Dedifferentiated amniotic fluid mesenchymal stem cell (primary cell): ENCODE data around the gene BMP5.
"Not testable (repeated sequence)": the region's sequence is repeated elsewhere in the genome, so short reads cannot be mapped to it uniquely, and the experiment has no call there.

Source experiments
- DNase-seq: peaks from one replicate; pipeline ENCODE4 v3.0.0-alpha.2; 2016; ENCODE audit errors: extremely low spot score

Gene BMP5

DNA sequence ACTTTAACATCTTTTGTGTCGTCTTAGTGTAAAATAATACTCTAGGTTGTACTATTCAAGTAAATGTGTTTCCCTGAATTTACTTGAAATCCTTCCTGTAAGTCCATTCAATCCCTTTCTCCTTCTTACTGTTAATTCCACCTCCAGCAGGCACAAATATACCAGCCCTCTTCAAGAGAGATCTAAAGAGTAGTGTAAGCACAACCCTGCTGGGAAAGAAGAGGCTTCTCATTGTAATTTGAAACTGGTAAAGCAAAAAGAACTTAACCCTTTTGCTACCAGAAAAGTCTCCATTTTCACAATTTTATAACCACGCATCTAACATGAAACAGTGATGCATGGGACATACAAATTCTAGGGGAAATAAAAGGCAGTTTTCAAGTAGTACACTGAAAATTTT, at the start of gene BMP5:
TSS of gene BMP5 (minus strand) at position 191 of the 400 bp plus-strand sequence. CDS start 725 bp downstream, outside the sequence.
- DNase-seq, result no peak

- DNase-seq, result no peak
These were observed 47.0 kb upstream of the BMP5 start for GRCh38 chr6:55922406-55922805.

DNA sequence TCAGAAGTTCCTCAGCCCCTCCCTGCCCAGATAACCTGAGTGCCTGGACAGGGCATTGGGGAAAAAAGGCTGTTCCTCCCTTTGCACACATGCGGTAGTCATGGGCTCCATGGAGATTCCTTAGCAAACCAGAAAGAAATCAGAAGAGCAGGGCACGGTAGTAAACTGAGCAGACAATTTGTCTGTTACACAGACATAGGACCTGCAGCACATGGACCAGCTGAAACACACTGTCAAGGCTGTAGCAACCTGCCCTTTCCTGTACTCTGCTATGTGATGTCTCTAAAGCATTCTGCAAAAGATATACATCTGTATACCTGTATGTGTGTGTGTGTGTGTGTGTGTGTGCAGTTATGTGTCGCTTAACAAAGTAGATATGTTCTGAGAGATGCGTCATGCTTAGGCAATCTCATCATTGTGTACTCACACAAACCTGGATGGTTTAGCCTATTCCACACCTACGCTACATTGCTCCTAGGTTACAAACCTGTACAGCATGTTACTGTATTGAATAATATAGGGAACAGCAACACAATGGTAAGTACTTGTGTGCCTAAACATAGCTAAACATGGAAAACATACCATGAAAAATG, 44.4 kb upstream of the BMP5 start:
- no peak for DNase-seq

- DNase-seq, result peak; percentile 57
These were observed 43.2 kb upstream of the BMP5 start for GRCh38 chr6:55918639-55919038.

DNA sequence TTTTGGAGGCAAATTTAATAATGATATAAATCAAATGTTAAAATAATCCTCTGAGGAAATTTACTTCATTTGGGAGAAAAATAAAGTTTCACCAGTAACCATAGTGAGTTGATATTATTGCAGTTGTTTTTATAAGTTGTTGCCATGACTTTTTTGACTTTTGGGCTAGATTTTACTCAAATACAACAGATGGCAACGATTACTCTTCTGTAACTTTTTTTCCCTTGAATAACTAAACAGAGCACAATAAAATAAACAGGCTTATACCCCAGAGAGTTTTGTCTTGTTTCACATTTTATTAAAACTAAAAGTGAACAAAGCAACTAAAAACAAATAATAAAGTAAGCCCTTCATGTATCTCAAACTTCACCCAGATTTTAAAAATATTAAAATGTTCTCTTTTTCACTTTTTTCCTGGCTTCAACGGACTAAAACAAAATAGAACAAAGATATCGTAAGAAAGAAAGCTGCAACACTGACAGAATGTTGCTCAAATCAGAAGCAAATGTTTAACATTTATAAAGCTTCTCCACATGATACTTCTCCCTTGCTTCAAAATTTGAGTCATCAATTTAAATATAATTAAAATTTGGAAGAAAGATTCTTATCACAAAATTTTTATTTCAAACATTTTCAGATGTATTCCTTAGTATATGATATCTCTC, 42.5 kb upstream of the BMP5 start:
- peak; percentile 87 for DNase-seq

GRCh38 chr6:55916188-55916587, 40.8 kb upstream of the BMP5 start:
- no peak for DNase-seq

GRCh38 chr6:55913228-55914195, 38.1 kb upstream of the BMP5 start:
- no peak for DNase-seq

- not testable (repeated sequence) for DNase-seq
These were observed 35.1 kb upstream of the BMP5 start for GRCh38 chr6:55910466-55910865.

DNA sequence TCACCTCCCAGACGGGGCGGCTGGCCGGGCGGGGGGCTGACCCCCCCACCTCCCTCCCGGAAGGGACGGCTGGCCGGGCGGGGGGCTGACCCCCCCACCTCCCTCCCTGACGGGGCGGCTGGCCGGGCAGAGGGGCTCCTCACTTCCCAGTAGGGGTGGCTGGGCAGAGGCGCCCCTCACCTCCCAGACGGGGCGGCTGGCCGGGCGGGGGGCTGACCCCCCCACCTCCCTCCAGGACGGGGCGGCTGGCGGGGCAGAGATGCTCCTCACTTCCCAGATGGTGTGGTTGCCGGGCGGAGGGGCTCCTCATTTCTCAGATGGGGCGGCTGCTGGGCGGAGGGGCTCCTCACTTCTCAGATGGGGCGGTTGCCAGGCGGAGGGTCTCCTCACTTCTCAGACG, 34.5 kb upstream of the BMP5 start:
- DNase-seq, result not testable (repeated sequence)

DNA sequence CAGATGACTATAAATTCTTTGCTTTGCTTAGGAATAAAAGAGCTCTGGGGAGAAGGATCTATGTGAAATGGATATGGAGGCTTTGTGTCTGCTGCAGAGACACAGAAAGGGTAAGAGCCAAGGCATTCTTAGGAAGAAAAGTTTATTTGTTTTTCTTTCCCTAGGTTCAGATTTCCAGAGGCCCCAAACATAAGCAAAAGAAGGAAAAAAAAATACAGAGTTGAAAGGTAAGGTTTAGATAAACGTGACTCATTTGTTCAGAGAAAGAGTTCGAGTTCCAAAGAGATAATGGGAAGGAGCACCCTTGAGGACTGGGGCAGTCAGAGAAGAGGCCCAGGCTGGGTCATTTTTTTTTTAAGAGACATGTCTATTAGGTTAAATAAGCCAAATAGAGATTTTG, 27.4 kb upstream of the BMP5 start:
- no peak for DNase-seq

DNA sequence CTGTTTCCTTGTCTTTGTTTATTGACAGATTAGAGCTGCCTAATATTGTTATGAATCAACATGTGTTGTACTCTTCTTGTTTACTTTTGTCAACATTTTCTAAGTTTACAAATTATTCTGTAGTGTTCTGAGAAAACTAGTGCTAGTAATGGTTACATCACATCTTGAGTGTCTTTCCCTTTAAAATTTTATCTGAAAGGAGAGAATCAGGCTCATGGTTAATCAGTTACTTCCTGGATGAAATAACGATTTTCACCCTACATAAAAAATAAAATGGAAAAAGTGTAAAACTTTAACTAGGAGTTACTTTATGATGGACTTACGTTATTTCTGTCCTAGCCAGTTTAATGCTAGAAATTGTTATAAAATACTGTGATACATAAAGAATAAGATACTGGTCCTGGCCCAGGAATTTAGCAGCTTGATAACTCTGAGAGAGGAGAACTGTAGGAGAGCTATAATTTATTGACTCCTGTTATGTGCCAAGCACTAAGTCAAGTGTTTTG, 26.4 kb upstream of the BMP5 start:
- DNase-seq, result no peak

DNA sequence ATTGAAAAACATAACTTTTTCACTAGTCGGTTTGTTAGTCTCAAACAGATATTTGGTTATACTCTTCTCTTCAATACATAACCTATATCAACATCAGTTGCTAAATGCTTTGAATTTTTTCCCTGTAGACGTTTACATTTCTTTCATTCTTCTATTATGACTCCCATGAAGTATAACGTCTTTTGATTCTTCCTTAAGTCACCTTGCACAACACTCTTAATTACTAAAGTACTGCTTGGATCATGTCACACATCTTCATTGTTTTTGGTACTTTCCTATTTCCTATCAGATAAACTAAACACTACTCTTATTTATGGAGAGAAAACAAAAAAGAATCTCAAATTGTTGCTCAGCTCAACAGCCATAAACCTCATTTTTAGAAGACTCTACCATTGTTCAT, 23.0 kb upstream of the BMP5 start:
- no peak for DNase-seq

- no peak for DNase-seq
These were observed 22.0 kb upstream of the BMP5 start for GRCh38 chr6:55897346-55897745.

DNA sequence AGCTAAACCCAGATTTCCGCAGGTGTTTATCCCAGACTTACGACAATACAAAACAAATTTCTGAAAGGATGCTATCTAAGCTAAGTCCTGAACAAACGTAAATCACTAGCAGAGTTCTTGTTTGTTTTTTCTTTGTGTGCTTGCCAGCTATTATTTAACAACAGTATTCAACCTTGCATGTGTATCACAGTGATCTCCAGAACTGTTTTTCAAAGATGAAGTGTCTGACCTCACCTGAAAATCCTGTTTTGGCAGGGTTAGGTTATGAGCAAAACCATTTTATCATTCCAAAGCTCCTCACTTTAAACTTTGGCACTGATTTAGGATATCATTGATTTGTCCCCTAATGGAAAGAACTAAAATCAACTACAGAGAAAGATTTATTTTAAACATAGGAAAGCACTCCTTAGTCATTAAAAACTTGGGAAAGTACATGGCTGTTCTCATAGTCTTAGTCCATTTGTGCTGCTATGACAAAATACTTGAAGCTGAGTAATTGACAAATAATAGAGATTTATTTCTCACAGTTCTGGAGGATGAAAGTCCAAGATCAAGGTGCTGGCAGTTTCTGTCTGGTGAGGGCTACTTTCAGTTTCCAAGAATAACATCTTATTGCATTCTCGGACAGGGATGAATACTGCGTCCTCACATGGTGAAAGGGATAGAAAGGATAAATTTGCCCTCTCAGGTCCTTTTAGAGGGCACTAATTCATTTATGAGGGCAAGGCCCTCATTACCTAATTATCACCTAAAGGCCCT, 20.8 kb upstream of the BMP5 start:
- DNase-seq, result no peak

- no peak for DNase-seq
These were observed 17.5 kb upstream of the BMP5 start for GRCh38 chr6:55892749-55893357.

- DNase-seq, result no peak
These were observed 13.5 kb upstream of the BMP5 start for GRCh38 chr6:55888917-55889316.

GRCh38 chr6:55886185-55886836, 10.9 kb upstream of the BMP5 start:
- DNase-seq, result no peak

DNA sequence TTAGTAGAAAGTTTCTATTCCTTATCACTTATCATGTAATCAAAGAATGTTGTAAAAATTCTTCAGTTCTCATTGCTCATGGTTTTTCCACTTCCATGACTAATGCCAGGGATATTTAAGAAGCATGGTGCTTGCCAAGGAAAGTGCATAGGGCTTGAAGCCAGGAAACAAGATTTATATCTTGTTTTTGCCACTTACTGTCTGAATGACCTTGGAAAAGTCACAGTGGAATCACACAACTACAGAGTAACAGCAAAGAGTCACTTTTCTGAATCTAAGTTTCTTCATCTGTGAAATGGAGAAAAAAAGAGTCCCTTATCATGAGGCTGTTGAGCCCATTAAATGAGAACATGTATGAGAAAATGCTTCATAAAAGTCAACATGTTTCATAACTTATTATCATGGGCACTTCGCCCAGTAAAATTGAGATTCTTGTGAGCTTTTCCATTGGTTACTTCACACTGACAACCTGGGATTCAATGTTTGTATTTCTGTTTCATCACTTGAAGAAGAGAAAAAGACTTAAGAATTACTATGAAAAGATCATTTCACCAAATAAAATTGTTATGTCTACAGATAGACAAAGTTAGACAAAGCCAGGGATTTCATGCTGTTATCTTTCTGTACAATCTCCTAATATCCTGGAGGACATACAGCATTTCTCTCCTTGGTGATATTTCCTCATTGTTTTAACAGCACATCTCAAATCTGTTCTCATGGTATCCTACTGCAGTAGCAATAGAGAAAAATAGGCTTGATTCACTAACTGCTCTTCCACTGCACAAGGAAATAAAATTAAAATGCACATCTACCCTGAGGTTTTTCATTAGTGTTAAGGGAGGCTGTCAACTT, 7.6 kb upstream of the BMP5 start:
- peak; percentile 69 for DNase-seq

- no peak for DNase-seq
These were observed 1.9 kb upstream of the BMP5 start for GRCh38 chr6:55877283-55877682.

DNA sequence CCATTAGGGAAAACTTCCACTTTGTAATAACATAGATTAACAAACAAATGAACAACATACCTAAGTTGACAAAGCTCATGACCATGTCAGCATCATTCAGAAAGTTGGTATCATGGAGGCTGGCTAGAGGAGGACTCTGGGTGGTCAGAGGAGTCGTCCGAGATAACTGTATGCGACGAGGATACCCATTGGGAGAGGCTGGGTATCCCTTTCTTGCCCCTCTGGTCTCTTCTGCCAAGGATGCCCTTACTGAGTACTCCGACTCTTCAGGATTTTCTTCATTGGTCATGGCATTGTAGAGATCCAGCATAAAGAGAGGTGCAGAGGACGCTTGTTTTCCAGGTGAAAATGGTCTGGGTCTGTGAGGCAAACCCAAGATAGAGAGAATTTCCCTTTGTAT, 1.1 kb downstream of the BMP5 start:
- no peak for DNase-seq
